T1000 (cell line): ENCODE results near the gene TNIK.

Experiments used
- DNase-seq: peaks from one replicate; lab custom pipeline; 2025; ENCODE audit warnings: mixed read lengths; lab: John Stamatoyannopoulos, UW

Gene TNIK

DNA sequence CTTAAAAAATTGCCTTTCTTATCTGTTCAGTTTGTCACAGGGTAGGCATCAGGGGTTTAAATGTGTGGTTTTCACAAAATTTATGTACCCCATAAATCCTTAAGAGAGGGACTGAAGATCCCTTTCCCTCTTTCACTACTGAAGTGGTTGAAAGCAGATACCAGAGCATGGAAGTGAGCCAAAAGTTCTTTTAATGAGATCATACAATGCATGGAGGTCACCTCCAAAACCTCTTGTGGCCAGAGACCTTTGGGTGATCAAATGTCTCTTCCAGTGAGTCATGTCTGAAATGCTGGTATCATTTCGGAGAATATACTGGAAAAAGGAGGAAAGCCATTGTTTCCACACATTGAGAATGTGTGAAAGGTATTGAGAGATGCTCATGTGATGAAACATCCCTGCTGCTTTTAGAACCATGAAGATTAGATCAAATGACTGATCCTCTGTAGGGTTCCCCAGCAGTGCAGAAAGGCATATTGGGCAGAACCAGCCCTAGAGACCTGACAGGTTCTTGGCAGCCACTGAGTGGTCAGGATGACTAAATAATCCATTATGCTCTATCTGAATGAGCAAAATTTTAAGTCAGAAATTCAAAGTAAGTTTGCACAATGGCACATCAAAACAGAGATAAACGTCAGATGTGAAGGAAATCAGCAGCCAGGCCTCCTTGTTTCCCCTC lies 267.9 kb downstream of the TNIK start:
- DNase-seq, result peak; percentile 58

DNA sequence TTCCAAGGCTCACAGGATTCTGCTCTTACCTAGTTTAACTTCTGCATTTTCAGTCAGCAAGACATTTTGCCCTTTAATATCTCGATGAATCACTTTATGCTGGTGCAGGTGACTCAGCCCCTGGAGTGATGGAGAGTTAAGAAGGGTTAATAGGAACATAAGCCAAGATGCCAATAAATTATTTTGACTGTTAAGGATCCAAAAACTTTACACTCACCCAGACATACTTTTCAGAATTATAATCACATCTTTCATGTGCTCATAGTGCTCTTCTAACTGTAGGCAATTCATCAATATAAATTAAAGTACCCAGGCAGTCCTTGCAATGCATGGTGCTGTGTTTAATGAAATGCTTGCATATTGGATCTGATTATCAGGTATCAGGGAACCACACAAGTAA lies 269.5 kb downstream of the TNIK start:
- DNase-seq, result no peak

DNA sequence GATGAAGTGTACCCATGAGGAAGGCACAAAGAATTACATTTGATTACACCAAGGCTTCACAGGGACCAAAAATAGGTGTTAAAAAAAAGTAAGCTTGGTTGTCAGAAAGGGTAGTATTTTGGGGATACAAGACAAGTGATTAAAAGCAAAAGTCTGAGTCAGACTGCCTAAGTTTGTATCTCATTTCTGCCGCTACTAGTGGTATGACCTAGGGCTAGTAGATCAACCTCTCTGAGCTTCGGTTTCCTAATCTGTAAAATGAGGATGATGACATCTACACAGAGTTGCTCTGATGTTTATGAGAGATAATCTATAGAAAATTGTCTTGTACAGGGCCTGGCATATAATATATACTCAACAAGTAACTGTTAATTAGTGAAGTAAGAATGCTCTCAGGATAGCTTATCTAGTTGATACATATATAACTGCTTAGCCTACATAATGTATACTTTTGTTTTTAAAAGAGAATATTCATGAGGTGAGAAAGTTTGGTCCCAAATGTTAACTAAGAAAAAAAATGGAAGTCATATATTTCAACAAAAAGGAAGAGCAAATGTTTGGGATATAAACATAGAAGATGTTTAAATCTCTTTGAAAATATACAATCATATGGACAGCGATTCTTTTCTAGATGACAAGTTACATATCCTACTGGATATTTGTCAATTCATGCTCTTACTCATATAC lies 270.7 kb downstream of the TNIK start:
- DNase-seq, result no peak

DNA sequence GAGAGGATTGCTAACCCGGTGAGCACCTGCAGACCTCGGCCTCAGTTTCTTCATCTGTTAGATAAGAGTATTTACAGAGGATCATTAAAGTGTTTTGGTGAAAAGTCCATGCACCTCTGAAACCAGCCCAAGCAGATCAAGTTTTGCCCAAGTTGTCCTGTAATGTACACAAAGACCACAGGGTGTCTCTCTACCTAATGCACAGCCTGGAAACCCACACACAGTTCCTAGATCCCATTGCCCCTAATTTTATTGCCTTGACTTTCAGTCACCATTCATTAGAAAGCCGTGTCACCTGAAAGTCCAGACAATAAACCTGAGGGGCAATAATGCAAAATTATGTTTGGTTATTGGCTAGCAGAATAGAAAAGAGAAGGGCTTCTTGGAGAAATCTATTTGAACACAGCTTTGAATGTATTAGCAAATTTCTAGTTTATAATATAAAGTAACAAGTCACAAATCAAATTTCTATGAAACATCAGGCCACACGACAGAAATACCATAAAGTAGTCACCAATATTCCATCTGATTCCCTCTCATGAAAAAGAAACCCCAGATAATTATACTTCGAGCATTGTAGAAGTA lies 272.4 kb downstream of the TNIK start:
- no peak for DNase-seq

DNA sequence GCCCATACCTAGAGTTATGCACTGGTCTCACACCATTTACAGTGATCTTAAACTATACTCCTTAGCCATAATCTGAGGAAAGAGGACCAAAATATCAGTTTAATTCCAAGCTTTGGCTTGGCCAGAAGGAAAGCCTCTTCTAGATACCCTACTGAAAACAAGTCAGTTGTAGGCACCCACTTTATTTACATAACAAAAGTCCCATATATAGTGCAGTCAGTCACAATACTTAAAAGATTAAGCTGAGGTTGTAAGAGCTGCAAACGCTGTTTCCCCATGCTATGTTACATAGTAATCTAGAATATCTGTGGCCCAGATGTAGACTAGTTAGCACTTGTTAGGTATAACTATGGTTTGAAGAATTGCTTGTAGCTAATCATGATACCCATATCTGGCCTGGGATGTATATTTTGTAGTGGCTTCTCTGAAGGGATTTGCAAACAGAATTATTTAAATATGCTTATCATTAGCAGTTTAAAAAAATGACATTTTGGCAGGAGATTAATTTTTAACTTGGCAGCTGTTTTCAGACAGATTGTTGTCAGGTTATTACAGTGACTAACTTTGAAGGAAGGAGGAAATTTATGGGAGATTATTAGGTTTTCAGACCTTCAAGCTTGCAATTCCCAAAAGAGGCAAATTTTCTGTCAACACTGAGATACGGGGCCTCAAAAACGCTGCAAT lies 273.2 kb downstream of the TNIK start:
- DNase-seq, result no peak

DNA sequence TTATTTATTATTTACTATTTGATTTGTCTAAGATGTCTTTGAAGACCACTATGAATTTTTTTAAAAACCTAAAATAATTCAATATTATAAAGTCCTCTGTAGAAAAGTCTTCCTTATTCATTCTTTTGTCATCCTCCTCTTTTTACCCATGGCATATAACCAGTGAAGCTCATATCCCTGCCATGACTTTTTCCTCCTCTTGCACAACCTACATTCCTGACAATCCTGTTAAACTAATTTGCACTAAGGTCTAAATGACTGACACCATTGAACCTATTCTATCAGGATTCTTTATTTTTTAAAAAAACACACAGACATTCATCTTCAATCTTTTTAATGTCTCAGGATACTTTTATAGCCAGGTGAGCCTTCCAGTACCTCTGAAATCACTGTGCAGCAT lies 273.8 kb downstream of the TNIK start:
- no peak for DNase-seq

DNA sequence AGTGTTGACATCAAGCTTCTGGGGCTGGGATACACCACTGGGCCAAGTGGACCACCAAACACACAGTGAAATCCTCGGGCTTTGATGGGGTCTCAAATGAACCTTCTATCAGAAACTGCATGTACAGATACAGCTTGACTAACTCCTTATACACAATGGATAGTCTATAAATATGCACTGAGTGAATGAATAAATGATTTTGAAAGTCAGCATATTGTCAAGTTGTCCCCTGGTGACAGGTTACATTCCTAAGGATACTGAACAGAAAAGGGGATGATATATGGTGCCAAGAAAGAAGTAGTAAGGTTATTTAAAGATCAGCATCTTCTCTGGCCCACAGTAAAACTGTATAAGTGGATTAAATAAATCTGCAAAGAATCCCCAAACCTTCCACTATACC lies 274.2 kb downstream of the TNIK start:
- no peak for DNase-seq

DNA sequence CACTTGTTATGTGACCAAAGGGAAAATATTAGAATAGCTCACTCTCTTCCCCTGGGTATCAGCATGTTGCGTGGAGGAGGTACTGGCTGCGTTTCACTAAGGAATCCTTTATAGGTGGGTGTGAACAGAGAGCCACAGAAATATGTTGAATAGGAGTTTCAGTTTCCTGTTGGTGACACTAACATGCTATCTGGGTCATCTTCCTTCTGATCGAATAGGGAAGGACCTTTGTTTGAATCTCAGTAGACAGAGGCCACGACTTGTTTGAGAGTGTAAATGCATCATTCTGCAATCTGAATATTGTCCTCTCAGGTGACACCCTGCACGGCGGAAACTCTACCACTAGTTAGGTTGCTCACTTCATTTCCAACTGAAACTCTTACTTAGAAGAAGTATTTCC lies 275.8 kb downstream of the TNIK start:
- no peak for DNase-seq

DNA sequence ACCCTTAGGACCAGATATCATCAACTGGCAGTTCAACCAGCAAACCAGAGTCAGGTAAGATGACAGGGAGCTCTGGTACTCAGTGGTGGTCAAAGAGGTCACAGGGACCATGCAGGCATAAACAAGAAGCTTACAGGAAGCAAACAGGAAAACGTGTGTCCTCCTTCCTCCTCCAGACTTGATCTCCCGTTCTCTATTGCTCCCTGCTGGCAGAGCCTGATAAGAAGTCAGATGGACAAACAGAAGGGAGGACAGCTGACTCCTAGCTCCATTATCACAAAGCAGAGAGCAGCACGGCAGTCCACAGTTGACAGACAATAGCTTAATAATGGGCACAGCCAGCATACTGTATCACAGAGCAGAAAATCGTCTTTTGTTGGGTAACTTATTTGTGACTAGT lies 277.2 kb downstream of the TNIK start:
- DNase-seq, result no peak

DNA sequence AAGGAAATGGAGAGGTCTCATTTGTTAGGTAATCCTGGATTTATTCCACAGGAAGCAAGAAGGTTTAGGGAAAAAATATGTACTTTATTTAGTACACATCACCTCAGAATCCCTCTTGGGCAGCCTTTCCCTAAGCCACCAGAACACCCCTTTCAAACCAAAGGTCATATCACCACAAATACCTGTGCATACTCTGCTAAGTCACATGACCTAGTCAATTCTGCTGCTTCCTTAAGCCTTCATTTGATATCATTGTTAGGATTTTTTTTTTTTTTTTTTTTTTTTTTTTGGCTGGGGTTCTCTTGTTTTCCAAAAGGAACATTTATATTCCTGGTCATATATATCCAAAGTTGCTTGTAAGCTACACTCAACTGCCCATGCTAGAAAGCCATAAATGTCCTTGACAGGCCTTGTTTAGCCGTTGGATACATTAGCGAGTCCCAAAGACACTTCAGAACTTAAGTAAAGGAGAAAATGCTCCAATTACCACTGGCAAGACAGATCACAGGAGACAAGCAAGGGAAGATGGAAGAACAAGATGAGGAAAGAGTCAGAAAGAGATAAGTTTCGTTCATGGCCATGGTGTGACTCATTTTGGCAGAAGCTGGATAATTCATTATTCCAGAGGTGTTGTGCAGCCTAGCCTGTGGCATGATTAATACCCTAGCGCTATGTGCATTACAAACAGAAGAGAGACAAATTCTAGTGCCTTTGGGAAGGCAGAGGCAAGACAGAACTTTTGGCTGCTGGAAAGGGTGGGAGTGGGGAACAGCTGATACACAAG lies 278.1 kb downstream of the TNIK start:
- no peak for DNase-seq

DNA sequence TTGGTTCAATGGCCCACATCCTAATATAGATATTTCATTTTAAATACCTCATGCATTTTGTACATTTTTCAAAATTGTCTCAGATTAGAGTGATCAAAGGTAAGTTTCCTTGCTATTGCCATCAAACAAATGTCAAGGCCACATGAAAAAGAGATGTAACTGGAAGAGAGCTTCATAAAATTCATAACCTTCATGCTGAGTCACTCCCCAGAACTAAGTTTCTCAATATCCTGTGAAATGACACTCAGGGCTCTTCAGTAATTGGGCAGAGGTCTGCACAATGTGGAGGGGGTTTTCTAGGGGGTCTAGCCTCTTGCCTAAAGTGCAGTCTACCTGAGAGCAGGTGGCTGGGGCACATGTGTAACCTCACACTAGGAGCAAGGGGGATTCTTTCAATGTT lies 281.5 kb downstream of the TNIK start:
- no peak for DNase-seq

DNA sequence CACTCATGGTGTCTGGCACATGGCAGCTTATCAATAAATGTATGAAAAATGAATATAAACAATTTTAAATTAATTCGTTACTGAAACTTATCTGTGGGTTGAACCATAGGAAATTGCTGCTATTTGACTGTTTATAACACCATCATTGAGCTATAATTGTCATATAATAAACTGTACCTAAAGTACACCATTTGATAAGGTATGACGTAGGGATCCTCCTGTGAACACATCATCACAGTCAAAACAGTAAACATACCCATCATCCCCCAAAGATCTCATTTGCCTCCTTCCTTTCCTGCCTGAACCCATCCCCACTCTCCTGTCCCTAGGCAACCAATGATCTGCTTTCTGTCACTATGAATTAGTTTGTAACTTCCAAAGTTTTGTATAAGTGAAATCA lies 282.7 kb downstream of the TNIK start:
- no peak for DNase-seq

DNA sequence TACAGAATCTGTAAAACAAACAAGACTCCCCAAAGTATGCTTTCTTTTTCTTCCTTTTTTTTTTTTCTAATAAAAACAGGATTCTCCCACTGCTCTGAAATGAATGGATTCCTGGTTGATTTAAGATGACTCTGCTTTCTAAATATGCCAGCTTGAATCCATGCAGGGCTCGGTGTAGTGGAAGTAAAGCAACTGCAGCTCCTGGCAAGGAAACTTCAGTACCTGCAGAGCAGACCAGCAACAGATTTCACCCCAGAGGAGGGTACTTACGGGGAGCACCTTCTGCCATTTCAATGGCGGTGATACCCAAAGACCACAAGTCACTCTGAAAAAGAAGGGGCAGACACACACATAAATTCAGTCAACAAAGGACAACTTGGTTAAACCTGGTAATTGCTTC lies 283.1 kb downstream of the TNIK start:
- no peak for DNase-seq

DNA sequence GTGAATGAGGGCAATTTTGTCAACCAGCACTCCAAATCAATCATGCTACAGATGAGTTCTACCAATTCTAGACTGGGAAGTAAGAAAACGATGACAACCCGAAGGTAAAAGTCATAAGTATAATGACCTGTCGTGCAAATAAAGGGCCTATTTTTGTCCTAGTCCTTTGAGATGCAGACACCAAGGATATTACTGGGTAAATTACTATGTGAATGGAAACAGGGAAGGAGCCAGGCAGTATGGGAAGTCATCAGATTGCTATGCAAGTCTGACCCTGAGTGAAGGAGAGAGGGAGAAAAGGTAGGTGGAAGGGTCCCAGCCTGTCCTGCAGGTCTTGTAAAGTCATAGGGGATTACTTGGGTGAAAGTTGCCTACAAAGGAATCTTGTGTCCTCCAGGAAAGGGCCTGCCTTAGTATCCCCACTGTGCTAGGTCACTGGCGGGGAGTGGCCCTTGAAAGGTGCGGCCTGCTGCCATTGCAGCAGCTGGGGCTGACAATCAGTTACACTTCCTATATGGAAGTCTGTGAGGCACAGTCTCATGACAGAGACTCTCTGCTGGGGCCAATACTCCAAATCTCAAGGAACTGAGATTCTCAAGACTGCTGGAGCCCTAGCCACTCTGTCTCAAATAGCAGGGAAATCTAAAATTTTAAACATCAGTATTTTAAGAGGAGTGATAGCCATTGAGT lies 283.8 kb downstream of the TNIK start:
- DNase-seq, result no peak

DNA sequence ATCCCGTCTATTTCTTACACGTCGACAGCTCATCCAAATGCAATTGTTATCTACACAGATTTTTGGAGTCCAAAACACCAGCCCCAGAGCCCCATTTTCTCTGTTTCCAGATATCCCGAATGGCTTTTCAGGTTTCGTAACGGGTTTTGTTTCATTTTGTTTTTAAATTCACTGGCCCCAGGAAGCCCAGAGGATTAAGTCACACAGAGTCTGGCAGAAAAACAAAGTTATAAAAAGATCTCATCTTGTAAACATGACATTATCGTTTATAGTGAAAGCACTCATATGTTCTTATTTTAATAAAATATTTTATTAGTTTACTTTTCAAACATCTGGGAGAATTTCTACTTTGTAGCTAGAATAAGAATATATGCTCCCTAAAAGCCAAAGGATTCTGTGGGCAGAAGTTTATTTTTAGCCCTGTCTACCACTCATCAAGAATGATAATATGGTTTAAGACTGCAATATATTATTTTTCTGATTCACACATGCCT lies 284.4 kb downstream of the TNIK start:
- DNase-seq, result no peak

DNA sequence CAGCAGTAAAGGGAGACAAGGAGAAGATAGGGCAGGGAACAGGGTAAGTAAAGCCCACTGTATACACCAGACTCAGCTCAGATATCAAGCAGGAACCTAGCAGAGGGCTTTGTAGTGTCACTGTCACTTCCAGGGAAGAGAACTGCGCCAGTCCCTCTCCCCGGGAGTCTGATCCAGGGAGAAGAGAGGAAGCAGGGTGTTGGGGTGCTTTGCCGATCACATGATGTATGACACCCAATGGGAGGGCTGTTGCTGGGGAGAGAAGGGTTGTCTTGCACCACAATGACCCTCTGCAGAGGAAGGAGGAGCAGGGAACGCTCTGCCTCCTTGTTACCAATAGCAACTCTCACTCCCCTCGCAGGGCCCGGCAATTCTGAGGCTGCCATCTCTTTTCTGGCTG lies 286.5 kb downstream of the TNIK start:
- no peak for DNase-seq

DNA sequence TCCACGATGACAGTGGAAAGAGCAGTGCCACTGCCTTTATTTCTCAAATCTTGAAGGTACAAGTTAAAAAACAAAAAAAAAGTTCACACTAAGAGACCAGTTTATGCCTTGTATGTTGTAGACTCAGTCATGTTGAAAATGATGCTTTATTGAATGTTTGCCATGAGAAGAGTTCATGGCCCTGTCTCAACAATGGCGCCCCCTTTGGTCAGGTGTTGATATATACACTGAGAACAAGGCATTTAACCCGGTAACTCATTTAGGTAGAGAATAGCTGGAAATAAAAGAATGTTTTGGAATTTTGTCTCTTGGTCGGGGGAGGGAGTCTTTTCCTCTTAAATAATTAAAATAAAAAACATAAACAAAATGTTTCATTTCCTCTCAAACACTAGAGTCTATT lies 288.1 kb downstream of the TNIK start:
- no peak for DNase-seq

DNA sequence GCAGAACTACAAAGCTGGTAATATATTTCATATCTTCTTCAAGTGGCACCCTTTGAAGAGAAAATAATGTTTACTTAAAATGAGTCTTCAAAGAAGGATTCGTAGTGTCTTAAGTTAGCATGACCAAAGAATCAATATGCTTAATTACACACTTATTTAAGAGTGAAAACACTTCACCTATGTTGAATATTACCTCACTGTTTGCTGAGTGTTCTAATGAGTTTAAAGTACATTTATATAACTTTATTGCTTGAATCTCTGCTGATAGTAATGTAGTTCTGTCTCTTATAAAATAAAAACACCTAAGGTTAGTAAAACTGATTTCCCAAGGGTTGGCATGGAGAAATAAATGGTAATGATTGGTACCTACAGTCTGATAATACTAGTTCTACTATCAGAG lies 290.3 kb downstream of the TNIK start:
- no peak for DNase-seq

DNA sequence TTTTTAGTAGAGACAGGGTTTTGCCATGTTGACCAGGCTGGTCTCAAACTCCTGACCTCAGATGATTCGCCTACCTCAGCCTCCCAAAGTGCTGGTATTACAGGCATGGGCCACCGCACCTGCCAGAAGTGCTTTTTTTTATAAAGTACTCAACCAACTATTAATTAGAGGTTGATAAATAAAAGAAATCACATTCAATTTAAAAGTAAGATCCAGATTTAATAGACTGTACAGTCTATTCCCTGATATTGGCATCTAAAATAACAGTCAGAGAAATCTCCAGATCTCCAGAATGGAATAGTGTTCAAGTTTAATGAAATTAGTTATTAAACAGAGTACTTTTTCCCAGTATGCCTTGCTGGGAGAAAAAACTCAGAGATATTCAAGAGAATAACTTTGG lies 290.8 kb downstream of the TNIK start:
- DNase-seq, result no peak

DNA sequence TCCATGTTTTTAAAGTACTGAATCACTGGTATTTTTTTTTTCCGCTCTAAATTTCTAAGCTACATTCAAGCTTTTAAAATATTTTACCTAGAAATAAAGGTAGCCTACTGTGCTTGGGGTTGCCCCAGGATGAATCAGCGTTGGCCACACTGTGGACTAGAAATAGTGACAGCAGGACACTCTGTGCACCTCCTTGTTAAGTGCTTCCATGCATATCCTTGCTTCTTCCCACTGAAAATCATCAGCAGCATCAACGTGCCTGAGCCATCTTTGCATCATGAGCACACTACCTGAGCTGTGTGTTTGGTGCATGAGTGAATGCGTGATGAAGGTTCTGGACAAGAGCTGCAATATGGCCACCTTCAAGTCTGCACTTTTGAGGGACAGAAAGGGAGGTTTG lies 291.7 kb downstream of the TNIK start:
- DNase-seq, result no peak

DNA sequence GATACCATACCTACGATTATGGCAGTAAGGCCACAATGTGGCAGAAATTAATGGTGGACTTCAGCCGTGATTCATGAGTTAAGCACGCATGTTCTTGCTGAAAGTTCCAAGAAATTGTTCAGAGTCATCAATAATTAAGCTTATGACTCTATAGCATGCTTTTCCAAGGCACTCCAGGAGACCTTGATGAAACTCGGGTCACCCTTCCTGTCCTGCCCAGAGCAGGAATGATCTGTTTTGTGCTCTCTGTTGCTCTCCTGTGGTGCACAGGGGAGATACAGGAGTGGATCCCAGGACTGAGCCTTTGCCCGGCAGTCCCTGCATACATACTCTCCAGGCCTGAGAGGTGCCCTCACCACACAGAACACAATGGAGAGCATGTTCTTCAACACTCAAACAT lies 292.1 kb downstream of the TNIK start:
- DNase-seq, result no peak

DNA sequence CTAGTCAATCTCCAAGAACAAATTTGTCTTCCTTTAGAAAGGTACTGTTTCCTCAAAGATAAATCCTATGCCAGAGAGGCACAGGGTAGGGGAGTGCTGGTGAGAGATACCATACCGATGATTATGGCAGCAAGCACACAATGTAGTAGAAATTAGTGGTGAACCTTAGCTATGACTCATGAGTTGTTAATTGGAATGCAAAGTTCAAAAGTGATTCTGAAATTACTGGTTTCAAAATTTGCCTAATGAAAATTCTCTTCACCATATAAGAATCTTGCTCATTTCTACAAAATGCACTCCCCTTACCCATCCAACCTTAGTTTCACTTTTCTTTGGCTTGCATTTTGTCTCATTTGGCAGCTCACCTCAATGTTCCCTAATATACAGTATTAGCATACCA lies 294.2 kb downstream of the TNIK start:
- no peak for DNase-seq
